Measurements from ENCODE around the gene GPRIN2.

Gene GPRIN2

DNA sequence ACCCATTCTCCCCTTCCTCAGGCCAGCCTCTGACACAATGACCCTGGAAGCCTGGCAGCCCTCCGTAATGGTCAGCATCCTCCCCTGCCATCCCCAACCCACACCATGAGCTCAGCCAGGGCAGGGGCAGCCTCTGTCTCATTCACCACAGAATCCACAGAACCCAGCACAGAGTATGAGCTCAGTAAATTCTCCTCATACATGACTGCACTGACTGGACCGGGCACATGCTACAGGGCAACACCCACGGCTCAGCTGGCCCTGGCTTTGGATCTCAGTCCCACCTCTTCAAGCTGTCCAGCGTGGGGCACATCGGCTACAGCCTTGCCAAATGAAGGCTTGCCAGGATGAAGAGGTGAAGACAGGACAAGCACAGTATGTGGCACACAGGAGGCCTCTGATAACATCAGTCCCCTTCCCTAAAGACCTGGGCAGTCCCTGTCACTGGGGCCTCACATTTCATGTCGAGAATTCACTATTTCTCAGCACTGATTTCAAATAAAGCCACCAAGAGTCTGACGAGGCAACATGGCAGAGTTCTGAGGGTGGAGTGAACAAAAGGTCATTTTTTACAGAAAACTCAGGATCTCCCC, 7.9 kb downstream of the GPRIN2 start:
- no peak for DNase-seq (ENCODE audit: low read depth)

DNA sequence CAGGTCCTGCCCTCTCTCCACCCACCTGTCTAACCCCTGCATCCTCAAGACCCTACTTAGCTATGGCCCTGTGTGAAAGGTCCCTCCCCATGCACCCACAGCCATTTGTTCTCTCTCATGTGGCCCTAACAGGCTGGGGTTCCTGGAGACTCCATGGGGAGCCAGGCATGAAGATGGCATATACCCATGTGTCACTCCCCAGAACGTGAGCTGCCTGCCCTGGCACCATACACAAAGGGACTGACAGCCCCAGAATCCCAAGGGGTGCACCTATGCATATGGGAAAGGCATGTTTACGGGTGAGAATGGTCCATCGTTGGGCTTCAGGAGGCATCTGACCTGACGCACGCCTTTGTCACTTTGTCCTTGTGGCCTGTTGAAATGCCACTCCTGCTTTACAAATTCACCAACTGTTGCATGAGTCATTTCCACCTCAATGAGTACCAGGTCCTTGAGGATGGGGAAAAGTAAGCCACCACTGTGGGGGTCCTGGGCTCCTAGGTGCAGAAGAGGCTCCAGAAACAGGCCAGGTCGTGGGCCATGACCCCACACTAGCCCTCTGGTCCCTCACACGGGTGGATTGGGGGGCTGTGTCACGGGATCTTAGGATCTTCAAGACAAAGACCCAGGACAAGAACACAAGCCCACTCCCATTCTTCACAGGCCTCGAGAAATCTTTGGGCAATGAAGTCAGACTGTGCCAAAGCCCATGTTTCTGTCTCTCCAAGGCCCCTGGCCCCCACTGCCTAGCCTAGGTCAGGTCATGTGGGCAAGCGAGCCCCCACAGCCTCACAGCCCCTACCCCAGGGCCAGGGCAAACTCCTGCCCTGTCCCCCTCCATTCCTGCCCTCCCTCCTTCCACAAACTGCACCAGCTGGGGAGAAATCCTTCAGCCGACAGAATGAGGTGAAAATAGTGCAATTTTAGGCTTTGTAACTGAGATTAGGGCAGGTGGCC, 8.6 kb downstream of the GPRIN2 start:
- no peak for DNase-seq (ENCODE audit: low read depth)

DNA sequence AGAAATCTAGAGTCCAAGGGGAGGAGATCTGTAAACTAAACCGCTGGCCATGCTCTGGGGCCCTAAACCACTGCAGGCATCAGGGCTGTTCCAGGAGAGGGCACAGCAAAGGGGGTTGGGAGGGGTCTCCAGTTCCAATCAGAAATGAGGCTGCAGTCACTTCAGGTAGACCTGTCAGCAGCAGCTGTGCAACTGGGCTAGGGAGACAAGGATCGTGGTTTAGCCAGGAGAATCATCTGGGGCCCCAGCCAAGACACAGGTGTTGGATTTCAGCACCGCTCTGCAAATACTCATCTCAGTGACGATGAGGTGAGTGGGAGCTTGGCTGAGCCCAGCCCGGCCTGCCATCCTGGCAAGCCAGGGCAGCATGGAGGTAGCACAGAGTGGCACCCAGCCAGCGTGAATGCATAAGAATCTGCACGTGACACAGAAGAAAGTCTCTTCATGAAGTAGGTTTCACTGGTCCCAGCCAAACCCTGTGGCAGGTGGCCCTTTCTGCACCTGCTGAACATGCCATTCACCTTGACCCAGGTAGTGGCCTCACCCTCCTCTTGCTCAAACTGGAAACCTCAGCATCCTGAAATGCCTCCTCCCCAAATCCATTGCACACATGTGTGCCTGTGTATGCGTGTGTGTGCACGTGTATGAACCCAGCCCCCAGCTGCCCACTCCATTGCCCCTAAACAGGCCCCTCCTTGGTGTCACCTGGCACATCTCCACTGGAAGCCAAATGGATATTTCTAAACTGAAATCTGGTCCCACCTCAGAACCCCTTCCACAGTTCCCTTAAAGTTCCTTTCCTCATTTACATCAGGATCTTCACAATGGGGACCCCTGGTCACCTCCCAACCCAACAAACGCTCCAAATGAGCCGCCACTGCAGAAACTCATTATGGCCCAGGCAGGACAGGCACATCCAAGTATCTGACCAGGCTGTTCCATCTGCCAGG, 9.6 kb downstream of the GPRIN2 start:
- no peak for DNase-seq (ENCODE audit: low read depth)

DNA sequence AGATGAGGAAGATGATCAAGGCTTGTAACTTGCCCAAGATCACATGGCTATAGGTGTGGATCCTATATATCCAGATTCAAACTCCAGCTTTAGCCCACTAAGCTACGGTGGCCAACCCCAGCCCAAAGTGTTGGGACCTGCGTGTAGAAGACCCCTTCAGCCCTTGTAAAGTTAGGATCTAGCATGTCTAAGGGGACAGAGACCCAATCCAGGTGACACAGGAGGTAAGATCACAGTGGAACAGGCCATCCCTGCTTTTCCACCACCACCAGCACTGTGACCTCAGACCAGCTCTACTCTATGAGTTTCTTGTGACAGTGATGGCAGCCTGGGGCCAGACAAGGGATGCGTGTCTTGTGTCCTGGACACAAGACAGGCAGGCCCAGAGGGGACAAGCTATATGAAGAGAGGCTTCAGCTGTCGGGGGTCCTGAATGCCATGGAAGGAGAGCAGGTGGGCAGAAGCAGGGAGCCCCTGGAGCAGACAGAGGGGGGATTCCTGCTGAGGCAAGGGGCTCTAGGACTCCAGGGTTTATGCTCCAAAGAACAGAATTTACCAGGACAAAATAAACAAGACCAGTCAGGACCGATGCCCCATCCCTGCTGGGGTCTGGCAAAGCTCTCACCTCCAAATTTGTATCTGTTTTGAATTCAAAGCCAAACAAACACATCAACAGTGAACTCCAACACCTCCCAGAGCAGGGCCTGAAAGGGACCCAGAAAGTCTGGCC, 10.4 kb downstream of the GPRIN2 start:
- DNase-seq (ENCODE audit: low read depth), result no peak

DNA sequence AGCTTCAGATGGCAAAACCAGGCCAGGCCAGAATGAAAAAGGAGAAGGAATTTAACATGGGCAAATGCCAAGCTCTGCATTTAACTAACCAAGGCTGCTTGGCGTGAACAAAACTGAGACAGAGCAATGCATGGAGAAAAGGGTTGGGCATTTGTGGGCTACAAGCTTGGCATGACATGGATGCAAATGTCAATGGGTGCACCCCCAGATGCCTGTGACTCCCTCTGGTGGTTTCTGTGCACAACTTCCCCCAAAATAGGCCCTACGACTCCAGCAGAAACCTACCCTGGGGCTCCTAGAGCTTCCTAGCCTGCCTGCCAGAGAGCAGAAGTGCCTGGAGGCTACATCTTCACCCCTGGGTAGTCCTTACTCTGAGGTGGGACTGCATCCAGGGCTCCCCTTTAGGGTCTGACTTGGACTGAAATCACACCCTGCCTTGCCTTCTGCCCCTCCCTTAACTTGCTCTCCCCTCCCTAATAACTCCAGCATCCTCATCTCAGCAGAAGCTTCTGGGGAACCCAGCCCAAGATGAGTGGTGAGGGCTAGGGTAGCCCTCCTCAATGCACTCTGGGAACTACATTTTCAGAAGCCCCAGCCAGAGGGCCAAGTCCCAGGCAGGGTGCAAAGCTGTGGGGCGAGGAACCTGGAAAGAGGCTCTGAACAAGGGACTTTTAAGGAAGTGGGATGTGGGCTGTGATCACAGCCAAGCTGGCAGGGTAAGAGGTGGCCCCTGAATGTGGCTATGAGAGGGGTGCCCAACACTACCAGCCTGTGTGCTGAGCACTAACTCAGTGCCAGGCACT, 11.3 kb downstream of the GPRIN2 start:
- no peak for DNase-seq (ENCODE audit: low read depth)

DNA sequence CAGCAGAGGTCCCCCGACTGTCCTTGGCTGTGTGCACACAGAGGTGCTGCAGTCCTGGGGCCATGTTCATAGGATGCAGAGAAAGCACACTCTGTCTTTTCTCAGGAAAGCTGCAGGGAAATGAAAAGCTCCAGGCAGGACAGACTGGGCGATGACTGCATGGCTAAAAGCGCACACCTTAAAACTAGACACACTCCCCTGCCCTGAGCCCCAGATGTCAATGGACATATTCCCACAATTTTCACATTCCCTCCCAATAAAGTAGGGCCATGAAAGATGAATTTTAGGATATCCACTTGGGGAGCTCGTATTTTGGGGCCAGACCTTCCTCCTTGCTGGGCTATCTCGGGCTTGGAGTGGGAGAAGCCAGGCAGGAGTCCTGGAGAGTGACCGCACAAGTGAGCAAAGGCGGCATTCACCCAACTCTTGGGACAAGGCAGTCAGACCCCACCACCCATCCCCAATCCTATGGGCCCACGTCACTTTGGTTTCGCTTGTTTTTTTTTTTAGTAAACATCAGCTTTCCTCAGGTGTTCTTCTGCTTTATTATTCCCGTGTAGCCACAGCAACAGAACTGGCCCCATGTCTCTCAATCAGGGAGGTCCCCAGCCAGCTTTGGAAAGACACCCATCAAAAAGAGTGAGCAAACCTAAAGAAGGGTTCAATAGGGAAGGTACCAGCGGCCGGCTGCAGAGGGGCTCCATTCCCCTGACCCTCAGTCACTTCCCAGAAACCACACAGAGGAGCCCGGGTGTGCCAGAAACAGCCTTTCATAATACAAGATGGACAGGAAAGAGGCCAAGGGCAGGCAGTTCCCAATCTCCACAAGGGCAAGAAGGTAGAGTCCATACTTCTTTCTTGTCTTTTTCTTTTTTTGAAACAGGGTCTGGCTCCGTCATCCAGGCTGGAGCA, 12.7 kb downstream of the GPRIN2 start:
- DNase-seq (ENCODE audit: low read depth), result no peak

DNA sequence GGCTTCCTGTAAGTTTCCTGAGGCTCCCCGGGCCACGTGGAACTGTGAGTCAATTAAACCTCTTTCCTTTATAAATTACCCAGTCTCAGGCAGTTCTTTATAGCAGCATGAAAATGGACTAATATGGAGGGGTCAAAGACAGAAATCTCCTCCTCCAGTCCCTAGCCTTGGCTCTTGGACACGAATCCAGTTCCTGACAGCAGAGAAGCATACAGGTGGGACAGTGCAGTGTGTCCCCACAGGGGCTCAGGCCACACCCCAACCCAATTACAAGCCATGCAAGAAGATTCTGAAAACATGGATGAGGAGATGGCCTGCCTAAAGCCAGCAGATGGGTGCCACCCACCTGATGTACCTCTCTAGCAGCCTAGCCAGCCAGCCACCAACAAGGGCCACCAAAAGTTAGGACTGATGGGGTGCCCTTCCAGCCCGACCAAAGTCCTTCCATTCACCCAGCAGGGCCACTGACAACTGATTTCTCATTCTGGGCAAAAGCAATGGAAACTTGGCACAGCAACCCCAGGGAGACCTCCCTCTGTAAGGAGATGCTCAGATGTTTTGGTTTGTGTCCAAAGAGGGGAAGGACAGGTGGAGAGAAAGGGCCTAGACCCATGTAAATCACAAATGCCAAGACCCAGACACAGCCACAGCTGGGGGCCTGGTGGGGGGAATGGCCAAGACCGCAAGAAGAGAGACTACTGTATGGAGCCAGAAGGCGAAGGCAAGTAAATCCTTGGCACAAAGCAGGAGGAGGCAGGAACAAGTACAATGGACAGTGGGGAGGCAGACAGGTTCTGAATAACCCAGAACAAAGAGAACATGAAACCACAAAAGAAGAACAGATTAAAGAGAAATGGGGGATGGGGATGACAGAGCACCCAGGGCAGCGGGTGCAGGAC, 13.6 kb downstream of the GPRIN2 start:
- no peak for DNase-seq (ENCODE audit: low read depth)

DNA sequence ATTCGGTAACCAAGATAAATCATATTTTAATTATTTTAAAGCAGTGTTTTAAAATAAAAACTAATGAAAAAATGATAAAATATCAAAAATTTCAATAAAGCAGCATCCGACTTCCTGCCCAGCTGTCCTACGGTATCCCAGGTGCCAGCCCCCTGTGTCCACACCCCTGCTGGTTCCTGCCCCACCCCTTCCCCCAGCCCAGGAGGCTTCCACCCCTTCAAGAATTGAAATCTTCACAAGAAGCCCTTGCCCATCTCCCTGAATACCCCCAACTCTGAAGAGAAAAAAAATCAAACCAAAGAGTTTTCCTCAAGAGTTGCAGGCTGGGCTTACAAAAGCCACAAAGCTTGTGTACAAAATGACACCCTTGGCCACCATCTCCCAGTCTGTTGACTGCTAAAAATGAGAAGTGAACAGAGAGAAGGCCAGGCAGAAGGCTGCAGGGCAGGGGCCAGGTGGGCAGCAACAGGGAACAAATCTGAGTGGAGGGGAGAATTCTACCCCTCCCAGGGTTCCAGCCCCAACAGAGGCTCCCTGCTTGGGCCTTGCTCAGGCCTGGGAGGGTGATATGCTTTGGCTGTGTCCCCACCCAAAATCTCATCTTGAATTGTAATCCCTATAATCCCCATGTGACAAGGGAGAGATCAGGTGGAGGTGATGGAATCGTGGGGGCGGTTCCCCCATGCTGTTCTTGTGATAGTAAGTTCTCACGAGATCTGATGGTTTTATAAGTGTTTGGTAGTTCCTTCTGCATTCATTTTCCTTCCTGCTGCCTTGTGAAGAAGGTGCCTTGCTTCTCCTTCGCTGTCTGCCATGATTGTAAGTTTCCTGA, 14.5 kb downstream of the GPRIN2 start:
- DNase-seq (ENCODE audit: low read depth), result no peak

DNA sequence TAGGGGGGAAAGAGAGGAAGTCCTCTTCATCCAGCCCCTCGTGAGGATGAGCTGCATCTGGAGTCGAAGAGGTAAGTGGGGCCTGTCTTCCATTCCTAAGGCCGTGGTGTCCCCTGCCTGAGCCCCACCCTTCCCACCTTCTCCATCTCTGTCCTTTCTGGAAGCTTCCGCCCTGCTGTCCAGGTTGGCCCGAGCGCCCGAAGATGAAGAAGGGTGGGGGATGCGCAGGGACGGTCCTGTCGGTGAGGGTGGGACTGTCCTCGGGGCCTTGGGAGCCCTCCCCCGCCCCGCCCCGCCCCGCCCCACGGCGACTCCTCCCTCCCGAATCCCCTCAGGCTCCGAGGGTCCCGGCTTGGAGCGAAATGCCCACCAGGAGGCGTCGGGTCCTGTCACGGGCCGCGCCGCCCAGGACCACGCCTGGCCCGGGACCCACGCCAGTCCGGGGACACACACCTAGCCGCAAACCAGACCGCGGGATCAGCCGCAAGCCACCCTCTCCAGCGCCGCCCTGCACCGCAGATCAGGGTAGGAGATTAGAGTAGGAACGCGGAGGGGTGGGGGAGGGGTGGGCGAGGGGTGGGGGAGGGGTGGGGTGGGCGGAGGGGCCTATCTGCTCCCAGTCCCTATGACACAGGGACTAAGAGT, 15.3 kb downstream of the GPRIN2 start:
- no peak for DNase-seq (ENCODE audit: low read depth)

DNA sequence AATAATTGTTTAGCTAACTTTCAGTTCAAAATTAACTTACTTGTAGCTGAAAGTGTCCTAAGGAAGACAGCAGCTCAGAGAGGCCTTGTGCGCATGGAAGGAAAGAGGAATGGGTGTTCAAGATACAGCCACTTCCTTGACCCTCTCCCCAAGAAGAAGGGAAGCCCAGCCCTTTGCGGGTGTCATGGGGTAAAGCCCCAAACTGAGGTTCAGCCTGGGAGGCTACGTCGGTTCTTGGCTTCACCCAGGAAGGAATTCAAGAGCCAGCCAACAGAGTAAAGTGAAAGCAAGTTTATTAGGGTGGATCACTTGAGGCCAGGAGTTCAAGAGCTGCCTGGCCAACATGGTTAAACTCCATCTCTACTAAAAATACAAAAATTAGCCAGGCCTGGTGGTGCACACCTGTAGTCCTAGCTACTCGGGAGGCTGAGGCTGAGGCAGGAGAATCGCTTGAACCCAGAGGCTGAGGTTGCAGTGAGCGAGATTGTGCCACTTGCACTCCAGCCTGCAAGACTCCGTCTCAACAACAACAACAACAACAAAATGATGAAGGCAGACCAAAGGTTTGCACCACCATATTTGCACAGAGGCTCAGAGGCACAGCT, 15.9 kb downstream of the GPRIN2 start:
- DNase-seq (ENCODE audit: low read depth), result no peak

DNA sequence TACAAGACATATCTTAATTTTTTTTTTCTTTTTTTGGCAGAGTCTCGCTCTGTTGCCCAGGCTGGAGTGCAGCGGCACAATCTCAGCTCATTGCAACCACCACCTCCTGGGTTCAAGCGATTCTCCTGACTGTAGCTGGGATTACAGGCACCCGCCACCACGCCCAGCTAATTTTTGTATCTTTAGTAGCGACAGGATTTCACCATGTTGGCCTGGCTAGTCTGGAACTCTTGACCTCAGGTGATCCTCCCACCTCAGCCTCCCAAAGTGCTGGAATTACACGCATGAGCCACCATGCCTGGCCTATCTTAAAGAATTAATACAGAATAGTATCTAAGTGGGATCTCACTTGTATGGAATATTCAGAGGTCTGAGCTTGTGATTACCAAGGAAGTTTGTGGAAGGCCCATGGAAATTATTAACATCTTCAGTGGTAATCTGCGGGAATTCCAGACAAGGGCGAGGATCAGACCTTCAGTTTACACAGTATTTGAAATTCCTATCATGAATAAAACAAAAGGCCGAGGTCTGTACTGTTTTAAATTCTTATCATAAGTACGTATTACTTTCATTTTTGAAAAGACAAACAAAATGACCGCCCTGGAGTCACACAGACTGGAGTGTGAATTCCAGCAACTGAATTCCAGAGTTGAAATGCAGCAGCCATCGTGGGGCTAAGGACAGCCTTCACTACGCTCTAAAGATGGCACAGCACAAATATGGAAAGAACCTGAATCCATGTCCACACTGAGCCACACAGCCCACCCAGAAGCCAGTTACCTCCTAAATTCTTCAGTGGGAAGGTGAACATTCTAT, 16.7 kb downstream of the GPRIN2 start:
- no peak for DNase-seq (ENCODE audit: low read depth)

DNA sequence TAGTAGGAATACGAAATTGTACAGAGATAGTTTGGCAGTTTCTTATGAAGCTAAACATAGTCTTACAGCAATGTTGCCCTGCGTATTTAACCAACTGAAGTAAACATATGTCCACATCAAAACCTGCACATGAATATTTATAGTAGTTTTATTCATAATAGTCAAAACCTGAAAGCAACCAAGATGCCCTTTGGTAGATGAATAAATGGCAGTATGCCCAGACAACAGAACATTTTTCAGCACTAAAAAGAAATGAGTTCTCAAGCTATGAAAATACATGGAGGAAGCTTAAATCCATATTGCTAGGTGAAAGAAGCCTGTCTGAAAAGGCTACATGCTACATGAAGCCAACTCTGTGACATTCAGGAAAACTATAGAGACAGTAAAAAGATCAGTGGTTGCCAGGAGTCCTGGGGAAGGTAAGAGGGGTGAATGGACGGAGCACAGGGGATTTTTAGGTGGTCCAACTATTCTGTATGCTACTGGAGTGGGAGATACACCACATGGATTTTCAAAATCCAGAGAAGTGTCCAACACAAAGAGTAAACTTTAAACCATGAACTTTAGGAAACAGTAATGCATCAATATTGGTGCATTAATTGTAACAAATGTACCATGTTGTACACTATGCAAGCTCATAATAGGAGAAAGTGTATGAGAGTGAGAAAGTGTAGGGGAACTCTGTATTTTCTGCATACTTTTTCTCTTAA, 17.6 kb downstream of the GPRIN2 start:
- no peak for DNase-seq (ENCODE audit: low read depth)

DNA sequence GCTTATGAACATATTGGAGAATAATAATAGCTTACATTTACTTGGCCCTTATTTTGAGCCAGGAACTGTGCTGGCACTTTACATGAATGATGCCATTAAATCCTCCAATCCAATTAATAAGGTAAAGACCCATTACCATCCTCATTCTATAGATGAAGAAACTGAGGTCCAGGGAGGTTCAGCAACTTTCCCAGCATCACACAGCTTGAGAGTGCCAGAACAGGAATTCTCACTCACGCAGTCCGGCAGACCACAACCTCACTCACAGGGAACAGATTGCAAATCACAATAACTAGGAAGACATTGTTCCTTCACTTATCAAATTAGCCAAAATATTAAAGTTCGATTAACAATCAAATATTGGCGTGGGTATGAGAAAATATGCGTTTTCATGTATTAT, 18.3 kb downstream of the GPRIN2 start:
- DNase-seq (ENCODE audit: low read depth), result no peak

DNA sequence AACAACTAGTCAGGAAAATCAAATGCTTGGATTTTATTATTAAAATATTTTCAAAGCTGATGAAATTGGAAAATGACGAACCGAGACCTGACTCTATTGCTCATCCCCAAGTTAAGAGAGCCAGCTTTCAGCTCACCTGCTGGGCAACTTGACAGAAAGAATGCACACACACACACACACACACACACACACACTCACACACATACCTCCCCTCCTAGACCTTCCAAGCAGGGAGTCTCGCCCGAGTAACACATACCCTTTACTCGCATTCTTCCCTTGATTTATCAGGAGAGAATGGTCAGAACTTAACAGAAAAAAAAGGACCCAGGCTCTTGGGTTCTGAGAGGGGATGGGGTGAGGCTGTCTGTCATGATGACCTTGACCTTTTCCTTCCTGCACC, 19.1 kb downstream of the GPRIN2 start:
- DNase-seq (ENCODE audit: low read depth), result no peak

DNA sequence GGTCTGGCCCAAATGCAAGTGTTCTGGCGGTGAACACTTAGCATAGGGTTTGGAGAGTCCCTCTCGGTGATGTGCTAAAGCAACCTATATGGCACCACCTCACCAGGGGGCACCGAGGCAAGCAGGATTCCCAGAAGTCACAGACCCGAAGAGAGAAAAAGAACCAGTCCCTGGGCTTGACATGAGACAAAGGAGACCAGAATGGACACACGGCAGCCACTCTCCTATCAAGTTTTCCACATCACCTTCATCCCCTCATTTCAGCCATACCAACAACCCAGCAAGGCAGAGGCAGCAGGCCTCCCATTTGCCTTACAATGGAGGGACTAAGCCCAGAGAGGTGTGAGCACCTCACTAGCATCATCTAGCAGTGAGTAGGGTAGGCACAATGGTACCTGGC, 19.7 kb downstream of the GPRIN2 start:
- no peak for DNase-seq (ENCODE audit: low read depth)

Data from HS-27A (cell line).